ENCODE data around the gene PELI3. TPM values are rescaled to one million over a fixed set of nuclear protein-coding genes. Genes with fewer than 3 reads are reported as not detected.

PELI3 gene
- total RNA-seq, 1 donor from 2014 or later, result 7.3 TPM

- no peak overlapping the region for H3K27ac ChIP-seq (replicated peaks)
- no peaks in the 10 kb centered on the region for H3K27me3 ChIP-seq (ENCODE audit: low read depth)
- no peak for TF ChIP-seq CTCF (IDR thresholded peaks at IDR 0.05; ENCODE audit: borderline replicate concordance)
- no peaks in the 10 kb centered on the region for H3K9me3 ChIP-seq (replicated peaks)
- peaks cover 35% of the 10 kb centered on the region for H3K36me3 ChIP-seq
- peaks cover 28% of the 10 kb centered on the region for H3K4me1 ChIP-seq
- intact Hi-C loops (cut with micrococcal nuclease), result no loop called here
- no peak overlapping the region for H3K4me3 ChIP-seq
- no peak for DNase-seq
Observed at GRCh38 chr11:66470015-66470414, 3.3 kb downstream of the PELI3 start.

- Histone ChIP-seq H3K27me3 (ENCODE audit: low read depth) (no peaks in the 10 kb centered on the region), H3K27ac (replicated peaks) (no peak overlapping the region), H3K9me3 (replicated peaks) (no peaks in the 10 kb centered on the region), H3K4me3 (no peak overlapping the region), H3K4me1 (peaks cover 17% of the 10 kb centered on the region), H3K36me3 (peaks cover 45% of the 10 kb centered on the region)
- no peak for DNase-seq
- intact Hi-C loops (cut with micrococcal nuclease), result no loop called here
- TF ChIP-seq CTCF (IDR thresholded peaks at IDR 0.05; ENCODE audit: borderline replicate concordance), result no peak
Observed at GRCh38 chr11:66471142-66471541, 4.4 kb downstream of the PELI3 start.

- Histone ChIP-seq H3K4me1 (peaks cover 13% of the 10 kb centered on the region), H3K27ac (replicated peaks) (no peak overlapping the region), H3K27me3 (ENCODE audit: low read depth) (no peaks in the 10 kb centered on the region), H3K36me3 (peaks cover 45% of the 10 kb centered on the region), H3K4me3 (no peak overlapping the region), H3K9me3 (replicated peaks) (no peaks in the 10 kb centered on the region)
- DNase-seq, result no peak
- intact Hi-C loops (cut with micrococcal nuclease), result no loop called here
- TF ChIP-seq CTCF (IDR thresholded peaks at IDR 0.05; ENCODE audit: borderline replicate concordance), result no peak
Observed at GRCh38 chr11:66472054-66472453, 5.3 kb downstream of the PELI3 start.

GRCh38 chr11:66473167-66473566 is 6.5 kb downstream of the PELI3 start:
- Histone ChIP-seq H3K4me3 (no peak overlapping the region), H3K27ac (replicated peaks) (no peak overlapping the region), H3K27me3 (ENCODE audit: low read depth) (no peaks in the 10 kb centered on the region), H3K4me1 (peaks cover 3% of the 10 kb centered on the region), H3K9me3 (replicated peaks) (no peaks in the 10 kb centered on the region), H3K36me3 (peaks cover 45% of the 10 kb centered on the region)
- no peak for TF ChIP-seq CTCF (IDR thresholded peaks at IDR 0.05; ENCODE audit: borderline replicate concordance)
- intact Hi-C loops (cut with micrococcal nuclease), result no loop called here
- DNase-seq, result no peak

- no peak for DNase-seq
- no peak overlapping the region for H3K27ac ChIP-seq (replicated peaks)
- H3K36me3 ChIP-seq, result peaks cover 45% of the 10 kb centered on the region
- no peak for TF ChIP-seq CTCF (IDR thresholded peaks at IDR 0.05; ENCODE audit: borderline replicate concordance)
- no peaks in the 10 kb centered on the region for H3K9me3 ChIP-seq (replicated peaks)
- no peaks in the 10 kb centered on the region for H3K27me3 ChIP-seq (ENCODE audit: low read depth)
- intact Hi-C loops (cut with micrococcal nuclease), result no loop called here
- H3K4me1 ChIP-seq, result peaks cover 8% of the 10 kb centered on the region
- H3K4me3 ChIP-seq, result no peak overlapping the region
Observed at GRCh38 chr11:66473608-66474515, 7.2 kb downstream of the PELI3 start.
